Omental fat pad (tissue), 4 donors: ENCODE results near the gene ANXA7. TPM values are rescaled to one million over a fixed set of nuclear protein-coding genes. Genes with fewer than 3 reads are reported as not detected.

Experiments used
- small RNA-seq: library from RNA; depleted of rRNA; stranded (forward); fragments of <200 nt; gene quantifications from one replicate; pipeline ENCODE3, GENCODE V24; 2016
- total RNA-seq, 4 donors: library from RNA; depleted of rRNA; stranded (reverse); fragments of >200 nt; gene quantifications; one replicate each; pipeline ENCODE4 v1.1.0, GENCODE V29; 2016

The ANXA7 gene
- total RNA-seq, 4 donors from 2014 or later = 99.6 to 115 (median 112) TPM

Small RNAs within 50 kb of the gene (small RNA-seq; reads per million reads assigned to genes)
- gene RF00019 = not detected

Other genes starting within 250 kb of the ANXA7 start
- gene ECD, start 246.1 kb downstream of the ANXA7 start, total RNA-seq = 10 to 100 TPM; 24.9 to 43.4 (median 35.5) TPM
- gene FAM149B1, start 245.9 kb downstream of the ANXA7 start, total RNA-seq = 10 to 100 TPM; 14.2 to 20.0 (median 16.6) TPM
- 10 to 100 TPM in 2 of 4 donors, 1 to 10 TPM in 2; 5.9 to 14.8 (median 11.6) TPM for gene DNAJC9, start 166.8 kb downstream of the ANXA7 start, total RNA-seq
- 10 to 100 TPM; 35.8 to 47.9 (median 39.9) TPM for gene MRPS16, start 161.4 kb downstream of the ANXA7 start, total RNA-seq
- 1 to 10 TPM; 2.0 to 3.2 (median 3.0) TPM for gene CFAP70, start 55.2 kb downstream of the ANXA7 start, total RNA-seq
- gene MSS51, start 19.5 kb upstream of the ANXA7 start, total RNA-seq = 1 to 10 TPM; 1.0 to 4.6 (median 2.0) TPM
- 10 to 100 TPM; 41.1 to 57.7 (median 46.2) TPM for gene PPP3CB, start 82.0 kb upstream of the ANXA7 start, total RNA-seq
- 10 to 100 TPM in 3 of 4 donors, 1 to 10 TPM in 1; 9.2 to 28.1 (median 20.2) TPM for gene USP54, start 177.3 kb upstream of the ANXA7 start, total RNA-seq
- gene MYOZ1, start 227.4 kb upstream of the ANXA7 start, total RNA-seq = 1 to 10 TPM in 2 of 4 donors, under 1 TPM in 1, not detected in 1; 0.82 to 1.9 (median 1.6) TPM
- gene SYNPO2L, start 242.0 kb upstream of the ANXA7 start, total RNA-seq = under 1 TPM in 1 of 4 donors, not detected in 3; 0.13 TPM